Stimulated activated CD4-positive, alpha-beta T cell treated with anti-CD3 and anti-CD28 coated beads, TNF-alpha, amount 100 ng/mL, for 1 hour (primary cell): ENCODE measurements around the gene DCST1.

Experiments used
- DNase-seq, 3 donors: peaks; one replicate each; pipeline ENCODE4 v3.0.0-alpha.2; 2020; ENCODE audit warnings: low read depth in 3 of 3, low spot score in 1 of 3

DCST1 gene

DNA sequence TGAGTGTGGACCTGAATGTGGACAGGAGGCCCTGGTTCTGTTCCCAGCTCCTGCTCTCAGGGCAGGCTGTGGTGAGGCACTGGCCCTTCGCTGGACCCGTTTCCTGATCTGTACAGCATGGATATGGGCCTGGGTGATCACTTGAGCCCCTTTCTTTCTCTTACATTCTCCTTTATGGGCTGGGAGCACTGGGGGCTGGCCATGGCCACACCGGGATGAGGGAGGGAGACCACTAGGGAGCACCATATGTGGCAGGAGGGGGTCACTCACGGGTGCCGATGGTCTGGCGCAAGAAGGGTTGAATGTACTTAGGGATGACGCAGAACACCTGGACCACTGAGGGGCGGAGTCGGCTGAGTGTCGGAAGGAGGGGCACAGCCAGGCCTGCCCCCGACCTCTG lies 2.7 kb upstream of the DCST1 start:
- DNase-seq, result no peak

- DNase-seq, result no peak
These were observed 738 bp upstream of the DCST1 start for GRCh38 chr1:155032886-155033285.

DNA sequence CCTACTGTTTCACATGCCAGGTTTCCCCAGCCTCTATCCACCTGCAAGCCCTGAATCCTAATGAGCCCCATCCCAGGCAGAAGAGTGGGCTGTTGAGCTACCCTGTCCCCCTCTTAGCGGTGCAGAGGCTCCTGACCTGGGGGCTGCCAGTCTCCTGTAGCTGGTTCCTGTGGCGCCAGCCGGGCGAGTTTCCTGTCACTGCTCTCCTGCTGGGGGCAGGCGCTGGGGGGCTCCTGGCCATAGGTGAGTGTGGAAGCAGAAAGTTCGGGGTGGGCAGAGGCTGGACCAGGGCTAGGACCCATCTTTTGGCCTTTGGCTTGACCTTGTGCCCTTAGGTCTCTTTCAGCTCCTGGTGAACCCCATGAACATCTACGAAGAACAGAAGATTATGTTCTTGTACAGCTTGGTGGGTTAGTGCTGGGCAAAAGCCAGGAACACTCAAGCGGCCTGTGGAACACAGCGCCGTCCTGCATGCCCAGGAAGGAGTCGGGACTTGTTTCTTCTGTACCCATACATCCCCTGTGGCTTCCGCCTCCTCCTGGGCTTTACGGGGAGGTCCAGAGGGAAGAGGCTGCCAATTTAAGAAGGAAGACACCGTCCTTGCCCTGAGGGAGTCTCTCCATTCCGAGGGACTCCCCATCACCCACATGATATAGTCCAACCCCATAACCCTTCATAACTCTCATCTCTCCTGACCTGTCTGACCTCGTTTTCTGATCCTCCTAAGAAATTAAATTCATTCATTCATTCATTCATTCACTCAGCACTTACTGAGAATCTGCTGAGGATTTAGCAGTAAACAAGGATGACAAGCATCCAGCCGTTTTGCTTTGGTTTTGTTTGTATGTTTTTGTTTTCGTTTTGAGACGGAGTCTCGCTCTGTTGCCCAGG lies 939 bp downstream of the DCST1 start:
- DNase-seq, result no peak

DNA sequence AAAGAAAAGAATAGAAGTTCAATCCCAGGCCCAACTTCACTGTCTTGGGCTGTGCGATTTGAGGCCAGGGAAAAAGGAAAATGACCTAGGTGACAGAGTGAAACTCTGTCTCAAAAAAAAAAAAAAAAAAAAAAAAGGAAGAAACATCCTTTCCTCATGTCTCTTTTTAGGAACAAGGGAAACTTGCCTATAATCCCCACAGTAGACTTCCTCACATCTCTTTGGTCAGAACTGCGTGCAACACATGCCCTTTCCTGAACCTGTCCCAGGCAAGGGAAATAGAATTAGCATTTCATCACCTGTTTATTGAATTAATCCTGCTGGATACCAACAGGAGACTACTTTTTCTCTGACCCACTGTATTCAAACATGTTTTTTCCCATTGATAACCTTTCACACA lies 2.3 kb downstream of the DCST1 start:
- DNase-seq, result no peak

GRCh38 chr1:155037043-155037442 lies 3.4 kb downstream of the DCST1 start:
- no peak for DNase-seq

- no peak for DNase-seq
These were observed 4.3 kb downstream of the DCST1 start for GRCh38 chr1:155037851-155038441.

DNA sequence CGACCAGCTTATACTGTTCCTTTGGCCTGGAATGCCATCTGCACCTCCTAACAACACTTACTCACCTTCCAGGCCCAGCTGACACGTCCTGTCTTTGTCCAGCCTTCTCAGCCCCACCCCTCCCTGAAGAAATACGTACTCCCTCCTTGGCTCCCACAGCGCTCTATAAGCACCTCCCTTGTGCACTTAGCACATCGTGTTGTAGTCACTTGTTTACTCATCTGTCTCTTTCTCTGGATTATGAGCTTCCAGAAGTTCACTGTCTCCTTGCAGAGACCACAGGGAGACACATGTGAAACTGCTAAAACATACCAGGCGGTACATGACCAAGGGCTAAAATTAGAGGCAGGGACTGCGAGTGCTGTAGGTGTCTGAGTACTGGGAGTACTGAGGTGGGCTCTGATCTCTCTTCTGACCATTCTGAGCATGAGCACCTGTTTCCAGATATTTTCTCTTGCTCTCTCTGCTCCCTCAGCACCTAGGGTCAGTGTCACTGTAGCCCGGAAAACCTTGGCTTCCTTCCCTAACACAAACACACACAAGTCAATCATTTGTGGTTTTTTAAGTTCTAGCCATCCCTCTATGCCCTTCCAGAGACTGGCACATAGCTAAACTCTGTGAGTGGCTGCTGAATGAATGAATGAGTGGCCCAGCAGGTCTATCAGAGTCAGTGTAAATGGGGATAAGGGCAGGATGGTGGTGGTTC lies 5.1 kb downstream of the DCST1 start:
- DNase-seq, result no peak

DNA sequence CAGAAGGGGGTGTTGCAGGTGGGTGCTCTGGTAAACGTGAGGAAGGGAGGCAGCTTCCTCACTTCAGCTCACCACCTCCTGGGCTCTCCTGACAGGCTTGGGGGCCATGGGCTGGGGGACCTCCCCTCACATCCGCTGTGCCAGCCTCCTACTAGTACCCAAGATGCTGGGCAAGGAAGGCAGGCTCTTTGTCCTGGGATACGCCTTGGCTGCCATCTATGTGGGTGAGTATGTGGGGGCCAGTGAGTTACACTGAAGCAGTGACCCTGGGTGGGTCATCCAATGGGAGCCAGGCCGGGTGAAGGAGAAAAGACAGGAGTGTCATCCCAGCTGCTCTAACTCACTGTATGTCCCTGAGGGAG lies 5.7 kb downstream of the DCST1 start:
- DNase-seq, result no peak

DNA sequence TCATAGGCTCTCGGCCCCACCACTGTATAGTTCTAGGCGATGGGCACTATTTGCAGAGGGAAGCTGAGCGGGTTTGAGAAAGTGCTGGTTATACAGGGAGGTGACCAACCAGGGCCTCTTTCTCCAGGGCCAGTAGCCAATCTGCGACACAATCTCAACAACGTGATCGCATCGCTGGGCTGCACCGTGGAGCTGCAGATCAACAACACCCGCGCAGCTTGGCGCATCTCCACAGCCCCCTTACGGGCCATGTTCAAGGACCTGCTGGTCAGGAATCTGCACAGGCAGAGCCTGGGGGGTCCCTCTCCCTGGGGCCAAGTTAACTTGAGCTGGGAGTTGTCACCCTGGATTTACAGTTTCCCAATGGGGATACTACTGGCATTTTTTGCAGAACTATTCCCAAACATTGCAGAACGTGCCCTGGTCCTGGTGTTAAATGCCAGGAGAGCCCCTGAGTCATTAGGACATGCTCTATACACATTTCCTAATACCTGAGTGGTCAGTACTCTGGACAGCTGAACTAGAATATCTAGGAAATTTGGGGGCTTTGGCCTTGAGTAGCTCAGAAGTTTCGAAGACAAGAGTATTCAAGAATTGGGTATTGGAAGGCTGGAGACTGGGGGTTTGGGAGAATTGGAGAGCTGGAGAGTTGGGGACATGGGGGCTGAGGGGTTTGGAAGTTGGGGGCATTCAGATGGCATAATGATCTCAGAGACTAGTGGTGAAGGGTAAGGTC lies 6.9 kb downstream of the DCST1 start:
- no peak for DNase-seq

DNA sequence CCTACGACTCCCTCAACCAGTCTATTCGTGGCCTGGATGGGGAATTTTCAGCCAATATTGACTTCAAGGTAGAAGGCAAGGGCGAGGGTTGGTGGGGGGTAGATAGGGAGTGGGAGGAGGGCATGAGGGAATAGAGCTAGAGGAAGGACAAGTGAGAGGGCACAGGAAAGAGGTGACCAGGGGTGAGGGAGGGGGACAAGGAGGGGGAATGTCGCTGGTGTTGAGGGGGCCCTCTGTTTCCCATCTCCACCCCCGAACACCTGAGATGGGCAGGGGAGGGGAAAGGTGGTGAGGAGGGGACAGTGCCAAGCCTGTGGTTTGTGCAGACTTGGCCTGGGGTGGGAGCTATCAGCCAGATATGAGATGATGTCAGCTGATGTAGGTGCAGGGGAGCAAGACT lies 9.2 kb downstream of the DCST1 start:
- no peak for DNase-seq

- no peak for DNase-seq
These were observed 9.7 kb downstream of the DCST1 start for GRCh38 chr1:155043301-155043702.

DNA sequence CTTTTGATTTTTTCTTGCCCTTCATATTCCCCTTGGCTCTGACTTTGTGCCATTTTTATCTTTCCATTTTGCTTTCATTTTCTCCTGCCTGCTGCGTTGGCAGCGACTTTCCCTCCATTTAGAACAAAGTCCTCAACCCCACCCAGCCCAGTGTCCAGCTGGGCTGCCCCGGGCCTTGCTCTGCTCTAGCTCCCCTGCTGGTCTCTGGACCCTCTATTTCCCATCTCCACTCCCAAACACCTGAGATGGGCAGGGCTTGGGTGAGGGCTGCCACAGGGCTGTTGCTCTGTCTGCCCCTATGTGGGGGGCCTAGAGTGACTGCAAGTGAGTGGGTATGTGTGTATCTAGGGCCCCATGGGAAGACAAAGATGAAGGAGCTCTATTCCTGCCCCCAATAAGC lies 10.2 kb downstream of the DCST1 start:
- no peak for DNase-seq

DNA sequence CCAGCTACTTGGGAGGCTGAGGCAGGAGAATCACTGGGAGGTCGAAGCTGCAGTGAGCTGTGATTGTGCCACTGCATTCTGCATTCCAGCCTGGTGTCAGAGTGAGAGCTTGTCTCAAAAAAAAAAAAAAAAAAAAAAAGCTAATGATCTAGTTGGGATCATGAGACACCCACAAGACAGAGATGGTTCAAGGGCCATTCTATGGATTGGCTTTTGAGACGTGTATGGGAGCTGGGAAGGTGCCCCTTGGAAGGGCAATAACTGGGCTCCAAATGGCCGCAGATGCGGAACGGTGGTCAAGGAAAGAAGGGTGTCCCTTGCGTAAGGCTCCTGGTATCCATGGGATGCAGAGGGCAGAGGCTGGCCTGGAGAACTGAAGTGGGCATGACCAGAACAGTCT lies 10.7 kb downstream of the DCST1 start:
- no peak for DNase-seq

DNA sequence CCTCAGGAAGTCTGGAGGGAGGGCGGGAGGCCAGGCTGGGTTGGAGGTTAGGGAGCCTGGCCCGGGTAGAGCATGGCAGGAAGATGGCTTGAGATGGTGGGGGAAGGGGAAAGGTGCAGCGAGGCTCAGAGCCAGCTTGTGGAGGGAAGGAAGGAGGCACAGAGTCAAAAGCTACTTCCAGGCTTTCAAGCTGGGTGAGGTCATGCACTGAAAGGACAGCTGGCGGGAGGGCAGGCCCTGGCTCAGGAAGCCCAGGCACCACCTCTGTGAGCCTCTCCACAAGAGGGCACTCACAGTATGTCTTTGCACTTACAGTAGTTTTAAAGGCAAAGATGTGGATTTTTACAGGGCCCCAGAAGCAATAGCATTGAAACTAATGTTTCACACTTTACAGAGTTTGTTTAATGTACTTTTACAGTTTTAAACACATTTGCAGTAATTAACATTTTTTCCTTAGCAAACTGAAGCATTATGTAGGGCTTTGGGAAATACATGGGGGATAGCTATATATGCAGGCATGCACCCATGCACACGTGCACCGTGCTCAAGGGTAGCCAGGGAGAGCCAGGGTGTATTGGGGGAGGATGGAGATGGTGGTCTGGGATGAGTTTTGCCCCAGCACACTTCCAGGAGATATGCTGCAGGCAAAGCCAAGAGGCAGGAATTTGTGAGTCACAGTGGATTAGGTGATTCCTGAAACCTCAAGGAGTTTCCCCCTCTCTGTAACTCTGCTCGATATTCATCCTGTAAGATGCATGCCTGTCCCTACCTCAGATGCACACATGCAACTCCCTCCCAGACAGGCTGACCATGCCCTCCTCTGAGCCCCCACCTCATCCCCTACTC lies 11.4 kb downstream of the DCST1 start:
- DNase-seq, result peak in 1 of 3 donors; percentile 20

DNA sequence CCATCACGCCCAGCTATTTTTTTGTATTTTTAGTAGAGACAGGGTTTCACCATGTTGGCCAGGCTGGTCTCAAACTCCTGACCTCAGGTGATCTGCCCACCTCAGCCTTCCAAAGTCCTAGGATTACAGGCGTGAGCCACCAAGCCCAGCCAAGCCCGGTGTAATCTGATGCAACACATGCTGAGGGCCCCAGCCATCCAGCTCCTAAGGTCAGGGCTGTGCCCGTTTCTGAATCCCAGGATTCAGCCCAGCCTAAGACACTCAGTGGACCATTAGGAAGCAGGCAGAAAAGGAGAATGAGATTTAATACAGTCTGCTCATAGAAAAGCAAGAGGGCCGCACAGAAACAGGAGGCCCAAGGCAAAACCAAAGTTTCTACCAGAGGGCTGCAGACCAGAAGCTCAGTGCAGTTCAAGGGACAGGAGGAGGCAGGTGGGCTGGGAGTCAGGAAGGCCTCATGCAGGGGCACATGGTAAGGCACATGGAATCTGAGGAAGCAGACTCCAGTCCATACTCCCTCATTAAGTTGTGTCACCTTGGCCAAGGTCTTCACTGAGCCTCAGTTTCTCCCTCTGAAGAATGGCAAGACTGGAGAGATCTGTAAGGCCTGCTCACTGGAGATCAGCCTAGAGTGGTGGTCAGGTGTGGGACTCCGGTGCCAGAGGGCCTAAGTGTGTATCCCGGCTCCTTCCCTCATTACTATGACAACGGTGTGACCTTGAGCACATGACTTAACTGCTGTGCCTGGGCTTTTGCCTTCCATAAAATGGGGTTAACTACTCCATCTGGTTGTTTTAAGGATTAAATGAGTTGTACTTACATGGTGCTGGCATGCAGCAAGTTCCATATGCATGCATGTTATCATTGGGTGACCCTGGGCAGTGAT lies 15.1 kb downstream of the DCST1 start:
- no peak for DNase-seq

DNA sequence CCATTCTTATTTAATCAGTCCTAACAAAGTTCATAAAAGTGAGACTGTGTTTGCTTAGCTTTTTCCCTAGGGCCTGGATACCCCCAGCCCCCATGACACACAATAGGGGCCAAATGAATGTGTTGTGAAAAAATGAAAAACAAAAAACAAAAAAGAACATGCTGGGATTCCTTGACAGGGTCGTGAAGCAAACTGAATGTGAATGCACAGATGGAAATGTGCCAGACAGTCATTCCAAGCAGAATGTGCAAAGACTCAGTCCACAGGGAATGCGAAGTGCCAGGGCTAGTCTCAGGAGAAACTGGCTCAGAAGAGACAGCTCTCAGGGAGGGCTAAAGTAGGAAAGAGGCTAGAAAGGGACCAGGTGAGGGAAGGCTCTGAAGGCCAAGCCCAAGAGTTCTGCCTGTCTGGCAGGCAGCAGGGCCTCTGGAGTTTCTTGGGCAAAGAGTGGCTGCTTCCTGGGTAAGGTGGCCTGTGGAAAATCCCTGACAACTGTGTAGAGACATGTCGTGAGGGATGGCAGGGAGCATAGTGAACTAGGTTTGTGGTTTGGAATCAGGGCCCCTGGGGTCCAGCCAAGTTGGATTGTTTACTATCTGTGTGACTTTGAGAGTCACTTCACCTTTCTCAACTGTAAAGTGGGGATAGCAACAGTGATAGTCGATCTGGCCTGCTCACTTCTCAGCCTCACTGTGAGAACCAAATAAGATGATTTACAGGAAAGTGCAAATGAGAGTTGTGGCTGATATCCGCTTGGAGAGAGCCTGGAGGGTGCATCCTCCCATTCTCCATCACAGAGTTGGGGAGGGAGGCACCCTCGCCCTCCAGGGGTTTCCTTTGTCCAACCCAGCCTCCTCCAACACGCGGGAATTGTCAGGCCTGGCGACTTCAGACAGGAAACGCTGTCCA lies 16.3 kb downstream of the DCST1 start:
- no peak for DNase-seq

- DNase-seq, result peak; percentile 50 to 72 (median 65)
These were observed 17.1 kb downstream of the DCST1 start, which contains the start of gene ADAM15 for GRCh38 chr1:155050560-155051341. TSS of gene ADAM15 (plus strand) at chr1:155051316. CDS start at chr1:155051387, 71 bp downstream.

DNA sequence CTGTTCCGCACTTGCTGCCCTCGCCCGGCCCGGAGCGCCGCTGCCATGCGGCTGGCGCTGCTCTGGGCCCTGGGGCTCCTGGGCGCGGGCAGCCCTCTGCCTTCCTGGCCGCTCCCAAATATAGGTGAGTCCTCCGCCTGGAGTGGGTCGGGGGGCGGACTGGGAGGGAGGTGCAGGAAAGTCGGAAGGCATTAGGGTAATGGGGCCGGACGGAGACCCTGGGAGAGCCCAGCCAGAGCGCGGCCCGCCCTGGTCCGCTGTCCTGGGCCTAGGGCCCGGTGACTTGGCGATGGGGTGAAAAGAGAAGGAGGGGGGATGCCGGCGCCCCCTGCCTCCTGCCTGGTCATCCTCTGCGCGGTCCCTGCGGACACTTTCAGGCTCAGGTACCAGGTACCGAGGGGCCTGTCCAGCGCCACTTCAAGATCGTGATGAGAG lies 17.7 kb downstream of the DCST1 start:
- DNase-seq, result no peak
